Central memory CD8-positive, alpha-beta T cell (primary cell): ENCODE results near the gene RNF141.

Experiments used
- ATAC-seq: fragments of 150-1000 bp; cut with Tn5 transposase; replicated peaks from 2 replicates; pipeline ENCODE4 v1.10.0; 2022; ENCODE audit warnings: mild to moderate bottlenecking, moderate FRiP score, moderate number of reproducible peaks; ENCODE audit not compliant: poor library complexity, severe bottlenecking; ENCODE audit errors: extremely low read depth
- DNase-seq, 2 donors: peaks; one replicate each; pipeline ENCODE4 v3.0.0; 2021; ENCODE audit warnings: low spot score in 2 of 2
- H3K27ac Mint-ChIP-seq: one replicate; pipeline ENCODE4 v1.8.0; 2022; ENCODE audit warnings: low read depth, mild to moderate bottlenecking, moderate library complexity, mixed read lengths
- H3K27me3 Mint-ChIP-seq: one replicate; pipeline ENCODE4 v1.8.0; 2022; ENCODE audit warnings: mixed read lengths
- H3K36me3 Mint-ChIP-seq: one replicate; pipeline ENCODE4 v1.8.0; 2022; ENCODE audit warnings: mild to moderate bottlenecking, moderate library complexity, mixed read lengths; ENCODE audit not compliant: insufficient read depth
- H3K4me1 Mint-ChIP-seq: one replicate; pipeline ENCODE4 v1.8.0; 2022; ENCODE audit warnings: mixed read lengths
- H3K4me3 Mint-ChIP-seq: one replicate; pipeline ENCODE4 v1.8.0; 2022; ENCODE audit warnings: mild to moderate bottlenecking, moderate library complexity, mixed read lengths
- H3K9me3 Mint-ChIP-seq: one replicate; pipeline ENCODE4 v1.8.0; 2022; ENCODE audit warnings: mixed read lengths

Gene RNF141

DNA sequence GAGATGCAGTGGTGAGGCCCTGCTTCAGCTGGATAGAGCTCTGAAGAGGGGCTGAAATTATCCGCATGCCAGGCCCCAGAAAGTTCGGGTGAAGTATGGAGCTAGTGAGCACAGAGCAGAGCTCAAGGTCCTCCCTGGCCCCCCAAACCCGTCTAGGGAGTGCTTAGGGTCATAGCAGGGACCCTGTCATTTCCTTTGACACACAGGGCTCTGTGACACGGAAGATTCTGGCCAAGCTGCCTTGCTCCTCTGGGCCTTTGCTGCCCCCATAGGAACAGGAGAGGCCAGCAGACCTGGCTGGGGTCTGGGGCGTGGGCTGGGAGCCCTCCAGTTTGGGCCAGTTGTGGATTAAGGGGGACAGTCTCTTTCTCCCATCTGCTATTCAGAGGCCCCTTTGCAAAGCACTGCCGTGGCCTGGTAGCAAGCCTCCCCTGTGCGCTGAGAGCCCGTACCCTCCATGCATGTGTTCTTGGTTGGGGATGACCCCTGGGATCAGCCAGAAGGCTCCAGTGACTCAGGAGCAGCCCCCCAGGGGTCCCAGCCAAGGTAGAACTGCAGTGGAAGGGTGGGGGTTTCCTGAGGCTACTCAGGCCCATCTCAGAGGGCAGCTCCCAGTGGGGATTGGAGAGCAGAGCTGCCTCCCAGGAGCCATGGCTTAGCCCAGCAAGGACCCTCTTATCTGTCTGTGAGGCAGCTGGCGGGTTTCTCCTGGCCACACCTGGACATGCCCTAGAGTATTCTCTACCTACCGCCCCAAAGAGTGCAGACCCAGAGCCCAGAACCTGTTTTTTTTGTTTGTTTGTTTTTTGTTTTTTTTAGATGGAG is 42.3 kb downstream of the RNF141 start:
- Mint-ChIP-seq H3K4me3 (no peak overlapping the region), H3K27ac (peak overlapping the region; percentile 41), H3K36me3 (peaks cover 40% of the 10 kb centered on the region), H3K9me3 (no peaks in the 10 kb centered on the region), H3K27me3 (no peaks in the 10 kb centered on the region), H3K4me1 (peaks cover 4% of the 10 kb centered on the region)
- ATAC-seq = no peak
- peak in 1 of 2 donors; percentile 9 for DNase-seq

DNA sequence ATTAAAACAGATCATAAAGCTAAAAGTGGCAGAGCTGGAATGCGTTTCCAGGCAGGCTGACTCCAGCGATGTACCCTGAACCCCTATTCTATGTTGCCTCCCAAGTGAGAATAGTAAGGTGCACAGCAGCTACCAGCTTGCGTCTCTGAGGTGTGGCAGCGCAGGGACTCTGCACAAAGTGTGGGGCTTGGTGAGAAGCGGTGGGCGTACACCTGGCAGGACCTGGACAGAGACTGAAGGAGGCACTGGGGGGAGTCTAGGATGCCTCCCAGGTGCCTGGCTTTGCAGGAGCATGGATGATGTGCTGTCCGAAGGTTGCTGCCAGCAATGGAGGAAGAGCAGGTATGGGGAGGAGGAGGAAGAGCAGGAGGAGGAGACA is 43.0 kb downstream of the RNF141 start:
- ATAC-seq = no peak
- peaks cover 4% of the 10 kb centered on the region for H3K4me1 Mint-ChIP-seq
- H3K27me3 Mint-ChIP-seq = no peaks in the 10 kb centered on the region
- H3K9me3 Mint-ChIP-seq = no peaks in the 10 kb centered on the region
- no peak overlapping the region for H3K27ac Mint-ChIP-seq
- H3K36me3 Mint-ChIP-seq = peaks cover 40% of the 10 kb centered on the region
- DNase-seq = peak in 1 of 2 donors; percentile 5
- H3K4me3 Mint-ChIP-seq = no peak overlapping the region

DNA sequence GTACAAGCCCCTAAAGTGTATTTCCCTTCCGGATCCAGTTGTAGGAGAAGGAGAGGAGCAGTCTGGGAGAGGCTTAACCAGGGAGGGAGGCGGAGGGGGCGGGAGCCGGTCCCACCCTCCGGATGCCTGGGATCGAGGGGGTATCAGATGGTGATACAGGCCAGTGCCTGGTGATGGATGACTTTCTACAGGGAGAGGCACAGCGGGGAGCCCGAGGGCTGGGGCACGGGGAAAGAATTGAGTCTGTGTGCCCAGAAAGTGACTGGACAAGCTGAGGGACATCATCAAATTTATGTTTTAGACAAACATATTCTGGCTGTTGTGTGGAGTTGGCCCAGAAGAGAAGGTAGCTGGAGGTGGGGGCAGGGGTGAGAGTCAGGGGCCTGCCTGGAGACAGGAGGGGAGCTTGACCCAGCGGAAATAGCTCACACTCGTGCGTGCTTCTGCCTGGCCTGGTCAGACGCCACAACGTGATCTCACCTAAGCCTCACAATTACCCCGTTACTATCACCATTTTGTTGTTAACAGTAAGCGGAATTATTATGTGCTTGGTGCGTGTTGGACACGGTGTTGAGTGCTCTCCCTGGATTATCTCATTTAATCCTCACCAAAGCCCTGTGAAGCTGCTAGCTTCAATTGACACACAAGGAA is 43.5 kb downstream of the RNF141 start:
- H3K4me3 Mint-ChIP-seq = no peak overlapping the region
- no peaks in the 10 kb centered on the region for H3K27me3 Mint-ChIP-seq
- no peaks in the 10 kb centered on the region for H3K9me3 Mint-ChIP-seq
- no peak for ATAC-seq
- H3K27ac Mint-ChIP-seq = no peak overlapping the region
- peak in 1 of 2 donors; percentile 4 for DNase-seq
- peaks cover 4% of the 10 kb centered on the region for H3K4me1 Mint-ChIP-seq
- peaks cover 40% of the 10 kb centered on the region for H3K36me3 Mint-ChIP-seq

DNA sequence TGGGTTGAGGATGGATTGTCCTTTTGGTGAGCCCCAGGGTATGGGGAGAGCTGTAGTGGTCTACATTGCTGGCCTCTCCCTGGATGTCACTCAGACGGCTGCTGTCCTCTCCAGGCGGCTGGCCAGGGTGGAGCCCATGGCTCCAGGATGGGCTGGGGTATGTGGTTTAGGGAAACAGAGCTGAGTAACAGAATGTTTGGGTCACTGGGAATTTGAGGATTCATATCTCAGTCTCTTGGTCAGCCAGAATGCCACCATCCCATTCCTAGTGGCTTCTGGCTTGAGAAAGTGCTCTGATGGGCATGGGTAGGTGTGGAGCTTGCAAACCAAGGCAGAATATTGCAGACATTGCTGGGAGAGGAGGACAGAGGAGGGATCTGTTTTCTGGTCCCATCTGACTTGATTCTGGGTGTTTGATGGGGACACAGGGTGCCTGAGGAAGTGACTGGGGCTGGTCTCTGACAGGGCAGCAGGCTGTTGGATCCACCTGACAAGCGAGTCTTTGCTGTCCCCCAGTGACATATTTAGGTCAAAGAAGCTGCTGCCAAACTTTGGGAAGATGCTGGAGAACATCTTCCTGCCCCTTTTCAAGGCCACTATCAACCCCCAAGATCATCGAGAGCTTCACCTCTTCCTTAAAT is 44.6 kb downstream of the RNF141 start:
- ATAC-seq = no peak
- no peaks in the 10 kb centered on the region for H3K27me3 Mint-ChIP-seq
- no peak overlapping the region for H3K27ac Mint-ChIP-seq
- peaks cover 10% of the 10 kb centered on the region for H3K4me1 Mint-ChIP-seq
- no peak overlapping the region for H3K4me3 Mint-ChIP-seq
- H3K36me3 Mint-ChIP-seq = peaks cover 38% of the 10 kb centered on the region
- no peaks in the 10 kb centered on the region for H3K9me3 Mint-ChIP-seq
- DNase-seq = peak in 1 of 2 donors; percentile 0

DNA sequence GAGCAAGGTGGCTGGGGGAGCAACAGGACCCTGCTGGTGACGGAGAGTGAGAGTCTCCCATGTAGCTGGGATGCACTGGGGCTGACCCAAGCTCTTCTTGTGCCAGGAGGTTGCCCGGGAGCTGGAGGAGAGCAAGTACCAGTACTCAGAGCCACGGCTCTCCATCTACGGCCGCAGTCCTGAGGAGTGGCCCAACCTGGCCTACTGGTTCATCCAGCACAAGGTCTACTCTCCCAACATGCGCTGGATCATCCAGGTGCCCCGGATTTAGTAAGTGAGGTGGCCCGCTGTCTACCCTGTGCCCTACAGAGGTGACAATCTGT is 45.6 kb downstream of the RNF141 start:
- Mint-ChIP-seq H3K9me3 (no peaks in the 10 kb centered on the region), H3K27ac (no peak overlapping the region), H3K27me3 (no peaks in the 10 kb centered on the region), H3K4me3 (no peak overlapping the region), H3K36me3 (peaks cover 38% of the 10 kb centered on the region), H3K4me1 (peaks cover 13% of the 10 kb centered on the region)
- ATAC-seq = no peak
- peak in 1 of 2 donors; percentile 8 for DNase-seq

DNA sequence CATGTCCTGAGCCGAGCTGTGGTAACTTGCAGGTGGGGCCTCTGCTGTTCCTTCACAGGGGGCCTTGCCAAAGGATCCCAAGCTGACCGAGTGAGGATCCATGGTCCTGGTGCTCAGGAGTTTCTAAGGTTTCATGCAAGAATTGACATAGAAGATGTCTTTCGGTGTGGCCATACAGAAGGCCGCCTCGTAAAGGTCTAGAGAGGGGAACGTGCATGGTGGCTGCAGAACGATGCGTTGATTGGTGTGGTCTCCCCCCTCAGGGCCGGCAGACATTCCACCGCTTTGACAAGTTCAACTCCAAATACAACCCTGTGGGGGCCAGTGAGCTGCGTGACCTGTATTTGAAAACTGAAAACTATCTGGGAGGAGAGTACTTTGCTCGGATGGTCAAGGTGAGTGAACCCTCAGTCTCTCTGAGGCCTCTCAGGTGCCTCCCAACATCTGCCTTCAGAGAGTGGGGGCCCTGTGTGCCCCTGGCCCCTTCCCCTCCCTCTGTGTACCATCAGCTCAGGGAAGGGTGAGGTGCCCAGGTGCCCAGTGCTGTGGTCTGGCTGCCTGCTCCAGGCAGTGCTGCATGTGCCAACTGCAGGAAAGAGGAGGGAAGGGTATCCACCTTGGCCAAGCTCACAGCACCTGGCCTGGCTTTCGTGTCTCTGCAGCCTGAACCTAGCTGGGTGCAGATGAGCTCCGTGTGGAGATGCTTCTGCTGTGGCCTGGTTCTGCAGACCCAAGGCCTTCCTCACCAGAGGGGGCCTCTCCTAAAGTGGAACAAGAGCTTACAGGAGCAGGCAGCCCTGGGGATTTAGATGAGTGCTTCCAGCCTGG is 46.1 kb downstream of the RNF141 start:
- Mint-ChIP-seq H3K27ac (no peak overlapping the region), H3K36me3 (peaks cover 37% of the 10 kb centered on the region), H3K4me1 (peaks cover 17% of the 10 kb centered on the region), H3K27me3 (no peaks in the 10 kb centered on the region), H3K4me3 (no peak overlapping the region), H3K9me3 (no peaks in the 10 kb centered on the region)
- ATAC-seq = no peak
- peak in 1 of 2 donors; percentile 4 for DNase-seq

DNA sequence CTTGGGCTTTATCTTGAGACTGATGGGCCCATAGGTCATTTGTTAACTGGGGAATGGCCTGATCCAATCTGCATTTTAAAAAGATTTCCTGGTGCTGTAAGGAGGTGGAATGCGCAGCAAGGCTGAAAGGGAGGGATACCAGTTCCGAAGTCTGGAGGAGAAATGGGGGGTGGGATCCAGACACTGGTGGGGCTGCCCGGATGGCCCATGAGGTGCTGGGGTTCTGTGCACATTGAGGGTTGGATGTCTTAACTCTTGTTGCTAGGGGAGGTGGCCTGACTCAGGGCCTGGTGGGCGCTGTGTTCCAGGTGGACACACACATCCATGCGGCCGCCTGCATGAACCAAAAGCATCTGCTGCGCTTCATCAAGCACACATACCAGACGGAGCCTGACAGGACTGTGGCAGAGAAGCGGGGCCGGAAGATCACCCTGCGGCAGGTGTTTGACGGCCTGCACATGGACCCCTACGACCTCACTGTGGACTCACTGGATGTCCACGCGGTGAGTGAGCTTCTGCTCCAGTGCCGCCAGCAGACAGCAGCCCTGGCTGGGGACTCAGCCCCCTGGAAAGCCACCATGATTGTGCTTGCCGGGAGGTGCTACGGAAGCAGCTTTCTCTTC is 47.8 kb downstream of the RNF141 start:
- ATAC-seq = no peak
- no peaks in the 10 kb centered on the region for H3K27me3 Mint-ChIP-seq
- no peak overlapping the region for H3K27ac Mint-ChIP-seq
- peaks cover 33% of the 10 kb centered on the region for H3K36me3 Mint-ChIP-seq
- H3K9me3 Mint-ChIP-seq = no peaks in the 10 kb centered on the region
- no peak for DNase-seq
- H3K4me3 Mint-ChIP-seq = no peak overlapping the region
- H3K4me1 Mint-ChIP-seq = peaks cover 23% of the 10 kb centered on the region

DNA sequence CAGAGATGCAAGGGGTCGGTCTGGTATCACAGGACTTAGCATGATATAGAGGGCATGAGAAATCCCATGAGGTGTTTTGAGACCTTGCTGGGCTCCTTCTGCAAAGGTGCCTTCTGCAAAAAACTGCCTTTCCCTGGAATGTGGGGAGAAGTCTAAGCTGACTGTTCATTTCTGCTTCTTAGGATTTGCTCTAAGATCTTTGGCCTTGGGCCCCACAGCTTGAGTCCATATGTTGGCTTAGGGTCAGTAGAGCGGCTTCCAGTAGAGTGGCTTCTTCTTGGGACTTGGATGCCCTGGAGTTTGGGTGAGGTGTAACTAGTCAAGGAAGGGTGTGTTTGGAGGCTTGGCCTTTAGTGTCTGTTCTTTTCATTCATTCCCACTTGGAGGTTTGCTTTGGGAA is 48.9 kb downstream of the RNF141 start:
- DNase-seq (no peak), ATAC-seq (no peak)
- Mint-ChIP-seq H3K9me3 (no peaks in the 10 kb centered on the region), H3K27me3 (no peaks in the 10 kb centered on the region), H3K36me3 (peaks cover 27% of the 10 kb centered on the region), H3K27ac (no peak overlapping the region), H3K4me1 (peaks cover 23% of the 10 kb centered on the region), H3K4me3 (no peak overlapping the region)

DNA sequence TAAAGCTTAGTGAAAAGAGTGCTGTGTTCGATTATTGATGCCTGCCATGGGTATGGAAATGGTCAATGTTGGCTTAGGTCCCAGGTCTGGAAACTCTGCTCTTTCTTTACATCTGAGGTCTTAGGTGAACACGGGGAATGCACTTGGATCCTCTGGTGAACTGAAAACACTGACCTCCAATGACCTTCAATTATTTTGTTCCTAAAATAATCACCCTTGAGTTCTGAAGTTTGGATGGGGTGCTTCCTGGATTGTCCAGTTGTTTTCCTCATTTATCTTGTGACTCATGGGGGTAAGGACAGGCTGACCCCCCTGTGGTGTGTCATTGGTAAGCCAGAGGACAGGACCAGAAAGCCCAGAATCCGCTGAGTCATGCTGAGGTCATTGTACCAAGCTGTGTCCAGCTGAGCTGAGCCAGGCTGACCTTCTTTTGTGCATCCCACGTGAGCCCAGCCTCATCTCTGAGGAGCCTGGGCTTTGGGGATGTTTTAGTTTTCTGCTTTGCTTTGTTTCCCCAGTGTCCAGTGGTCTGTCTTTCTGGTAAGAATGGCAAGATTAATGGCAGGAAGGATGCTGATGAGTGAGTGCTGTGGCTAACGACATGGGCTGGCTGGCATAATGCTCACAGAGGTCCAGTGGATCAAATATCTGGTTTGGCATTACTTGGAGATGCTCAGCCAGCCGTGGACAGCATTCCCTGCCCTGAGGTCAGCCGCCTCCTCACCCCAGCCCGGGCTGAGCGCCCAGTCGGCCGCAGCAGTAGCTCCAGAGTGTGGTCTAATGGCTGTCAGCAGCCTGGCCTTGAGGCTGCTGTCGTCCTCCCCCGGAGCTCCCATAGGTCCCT is 50.4 kb downstream of the RNF141 start:
- Mint-ChIP-seq H3K9me3 (no peaks in the 10 kb centered on the region), H3K4me3 (no peak overlapping the region), H3K4me1 (peaks cover 23% of the 10 kb centered on the region), H3K27ac (peak overlapping the region; percentile 64), H3K36me3 (peaks cover 17% of the 10 kb centered on the region), H3K27me3 (no peaks in the 10 kb centered on the region)
- ATAC-seq = no peak
- no peak for DNase-seq

DNA sequence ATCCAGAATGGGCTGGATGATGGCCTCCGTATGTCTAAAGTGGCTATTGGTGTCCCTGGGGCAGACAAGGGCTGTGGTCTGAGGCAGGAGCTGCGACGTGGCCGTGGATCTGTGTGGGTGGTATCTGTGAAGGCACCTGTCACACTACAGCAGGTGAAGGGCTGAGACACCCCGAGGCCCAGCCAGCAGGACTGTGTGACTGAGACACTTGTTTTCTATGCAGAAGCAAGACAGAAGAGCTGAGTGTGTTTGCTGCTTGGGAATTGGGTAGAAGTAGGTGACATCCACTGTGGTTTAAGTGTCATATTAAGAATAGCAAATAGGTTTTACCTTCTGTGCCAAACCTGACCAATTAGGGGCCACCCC is 51.0 kb downstream of the RNF141 start:
- Mint-ChIP-seq H3K4me1 (peaks cover 23% of the 10 kb centered on the region), H3K4me3 (no peak overlapping the region), H3K27me3 (no peaks in the 10 kb centered on the region), H3K27ac (peak overlapping the region; percentile 64), H3K9me3 (no peaks in the 10 kb centered on the region), H3K36me3 (peaks cover 15% of the 10 kb centered on the region)
- DNase-seq (no peak), ATAC-seq (no peak)

DNA sequence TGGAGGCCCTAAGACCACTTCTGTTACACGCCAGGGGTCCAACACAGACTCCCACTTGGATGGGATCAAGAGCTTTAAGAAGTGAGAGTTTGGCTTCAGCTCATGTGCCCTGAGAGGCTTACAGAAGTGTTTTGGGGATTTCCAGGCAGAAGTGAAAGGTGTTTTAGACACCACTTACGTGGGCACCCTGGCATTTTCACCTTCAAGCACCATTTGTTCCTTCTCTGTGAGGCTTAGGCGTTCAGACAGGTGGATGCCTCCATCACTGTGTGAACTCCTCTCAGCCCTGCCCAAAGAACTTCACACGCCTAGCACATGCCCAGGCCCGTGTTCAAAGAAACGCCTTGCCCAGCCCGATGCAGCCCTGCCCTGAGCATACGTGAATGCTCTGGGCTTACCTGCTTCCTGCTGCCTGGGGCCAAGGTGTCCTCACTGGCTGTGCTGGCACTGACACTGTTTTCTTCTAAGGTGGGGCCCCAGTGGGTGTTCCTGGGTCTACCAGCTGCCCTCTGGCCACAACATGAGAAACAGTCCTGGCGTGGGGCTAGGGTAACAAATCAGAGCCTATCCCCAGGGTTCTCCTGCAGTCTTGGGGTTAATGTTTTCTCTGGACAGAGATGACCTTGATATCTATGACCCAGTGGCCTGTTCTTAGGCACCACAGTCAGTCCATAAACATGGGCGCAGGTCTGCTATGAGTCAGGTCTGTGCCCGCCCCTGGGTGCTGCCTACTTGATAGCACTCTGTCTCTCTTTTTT is 51.9 kb downstream of the RNF141 start:
- peak overlapping the region; percentile 73 for H3K27ac Mint-ChIP-seq
- H3K4me3 Mint-ChIP-seq = no peak overlapping the region
- peaks cover 17% of the 10 kb centered on the region for H3K36me3 Mint-ChIP-seq
- H3K27me3 Mint-ChIP-seq = no peaks in the 10 kb centered on the region
- DNase-seq = no peak
- H3K4me1 Mint-ChIP-seq = peaks cover 23% of the 10 kb centered on the region
- H3K9me3 Mint-ChIP-seq = no peaks in the 10 kb centered on the region
- ATAC-seq = peak; percentile 69
